Gastroesophageal sphincter (tissue), 4 donors: ENCODE data around the gene AXDND1. TPM values are rescaled to one million over a fixed set of nuclear protein-coding genes. Genes with fewer than 3 reads are reported as not detected.
"Not testable (repeated sequence)": the region's sequence is repeated elsewhere in the genome, so short reads cannot be mapped to it uniquely, and the experiment has no call there.

Experiments used
- ATAC-seq: fragments of 150-250 bp; one replicate; pipeline ENCODE4 v1.9.1; 2016; ENCODE audit warnings: mild to moderate bottlenecking, moderate library complexity
- H3K27ac ChIP-seq, 4 donors: fragments of 200-600 bp; sonication (generic) in 3 of 4; 1 replicate in 3 of 4; 2 replicates in 1 of 4; pipeline ENCODE4 v1.5.1; 2016 to 2019
- H3K27me3 ChIP-seq: fragments of 200-600 bp; sonication (generic); one replicate; pipeline ENCODE4 v1.5.1; 2019
- H3K36me3 ChIP-seq, 2 donors: fragments of 200-600 bp; sonication (generic); one replicate each; pipeline ENCODE4 v1.5.1; 2019; ENCODE audit warnings: control low read depth in 1 of 2
- H3K4me1 ChIP-seq, 3 donors: fragments of 200-600 bp; sonication (generic); 1 replicate in 2 of 3; 2 replicates in 1 of 3; pipeline ENCODE4 v1.5.1; 2016 to 2019; ENCODE audit warnings: control low read depth in 2 of 3
- H3K4me3 ChIP-seq, 2 donors: fragments of 200-600 bp; sonication (generic); one replicate each; pipeline ENCODE4 v1.5.1; 2019; ENCODE audit warnings: mild to moderate bottlenecking in 1 of 2, moderate library complexity in 1 of 2
- H3K9me3 ChIP-seq, 3 donors: fragments of 200-600 bp; sonication (generic); one replicate each; pipeline ENCODE4 v1.5.1; 2017 to 2019; ENCODE audit warnings: control low read depth in 2 of 3
- CTCF ChIP-seq, 4 experiments: fragments of 200-600 bp in 2 of 4; fragments of 450-650 bp in 2 of 4; sonication (generic) in 1 of 4; IDR thresholded peaks; one replicate each; pipeline ENCODE4 v1.5.1; 2017 to 2019; ENCODE audit warnings: antibody characterized with exemption in 4 of 4, mild to moderate bottlenecking in 2 of 4, moderate library complexity in 2 of 4
- EP300 ChIP-seq: sonication (generic); formaldehyde crosslinking; IDR thresholded peaks from one replicate; pipeline ENCODE4 v1.6.1; 2017; ENCODE audit warnings: antibody characterized with exemption, mild to moderate bottlenecking
- POLR2A ChIP-seq, 2 donors: fragments of 450-650 bp; IDR thresholded peaks; one replicate each; pipeline ENCODE4 v1.6.1; 2017; ENCODE audit warnings: antibody characterized with exemption in 2 of 2, mild to moderate bottlenecking in 2 of 2, moderate library complexity in 1 of 2
- POLR2AphosphoS5 ChIP-seq: sonication (generic); formaldehyde crosslinking; IDR thresholded peaks from one replicate; pipeline ENCODE4 v1.6.1; 2017; ENCODE audit warnings: antibody characterized with exemption
- WGBS, 2 donors: methylation state at CpG; one replicate each; pipeline ENCODE4 v1.1.5; 2018; ENCODE audit warnings: low coverage in 1 of 2; 5-methylcytosine and 5-hydroxymethylcytosine counted together
- total RNA-seq, 4 donors: library from RNA; depleted of rRNA; stranded (reverse); fragments of >200 nt; gene quantifications; one replicate each; pipeline ENCODE4 v1.1.0, GENCODE V29; 2016

The AXDND1 gene
- total RNA-seq, 4 donors from 2014 or later, result 0.13 to 1.2 TPM; not detected in 2

GRCh38 chr1:179384027-179384426 is 18.3 kb downstream of the AXDND1 start:
- Histone ChIP-seq H3K27ac (no peak overlapping the region), H3K4me1 (no peaks in the 10 kb centered on the region), H3K36me3 (no peaks in the 10 kb centered on the region), H3K27me3 (no peaks in the 10 kb centered on the region), H3K9me3 (no peaks in the 10 kb centered on the region), H3K4me3 (no peak overlapping the region)
- ATAC-seq, result no peak
- no peak for TF ChIP-seq EP300
- TF ChIP-seq CTCF (IDR thresholded peaks at IDR 0.05), result no peak
- TF ChIP-seq POLR2A (IDR thresholded peaks at IDR 0.05), result no peak
- TF ChIP-seq POLR2AphosphoS5, result no peak
- WGBS, 2 donors, result 60 to 73% methylated on average over 1 of the region's 1 CpG

GRCh38 chr1:179385510-179385909 is 19.7 kb downstream of the AXDND1 start:
- Histone ChIP-seq H3K9me3 (no peaks in the 10 kb centered on the region), H3K4me3 (no peak overlapping the region), H3K27ac (no peak overlapping the region), H3K27me3 (no peaks in the 10 kb centered on the region), H3K36me3 (no peaks in the 10 kb centered on the region), H3K4me1 (no peaks in the 10 kb centered on the region)
- 100% methylated on average over 1 of the region's 1 CpG; no CpG with 5 or more reads in 1 of the 2 donors for WGBS, 2 donors
- no peak for TF ChIP-seq POLR2AphosphoS5
- no peak for TF ChIP-seq EP300
- no peak for TF ChIP-seq CTCF (IDR thresholded peaks at IDR 0.05)
- TF ChIP-seq POLR2A (IDR thresholded peaks at IDR 0.05), result no peak
- ATAC-seq, result no peak

GRCh38 chr1:179393721-179394120 is 27.9 kb downstream of the AXDND1 start:
- Histone ChIP-seq H3K4me3 (no peak overlapping the region), H3K27ac (no peak overlapping the region), H3K4me1 (no peaks in the 10 kb centered on the region), H3K36me3 (no peaks in the 10 kb centered on the region), H3K27me3 (peaks cover 4% of the 10 kb centered on the region), H3K9me3 (peaks cover 0 to 11% (median 0%) of the 10 kb centered on the region in 3 donors)
- no peak for TF ChIP-seq EP300
- no peak for TF ChIP-seq CTCF (IDR thresholded peaks at IDR 0.05)
- no peak for TF ChIP-seq POLR2A (IDR thresholded peaks at IDR 0.05)
- TF ChIP-seq POLR2AphosphoS5, result no peak
- no peak for ATAC-seq
- WGBS, 2 donors, result 81 to 100% methylated on average over 2 to 3 of the region's 3 CpGs

- not testable (repeated sequence) for H3K4me1 ChIP-seq, H3K27me3 ChIP-seq, ATAC-seq, H3K27ac ChIP-seq, H3K4me3 ChIP-seq, H3K36me3 ChIP-seq, H3K9me3 ChIP-seq
- 81% methylated on average over 2 of the region's 2 CpGs; no CpG with 5 or more reads in 1 of the 2 donors for WGBS, 2 donors
These were observed 33.6 kb downstream of the AXDND1 start for GRCh38 chr1:179399399-179399798.

GRCh38 chr1:179417760-179418159 is 52.0 kb downstream of the AXDND1 start:
- H3K4me3 ChIP-seq, H3K36me3 ChIP-seq, H3K9me3 ChIP-seq, H3K27ac ChIP-seq, H3K27me3 ChIP-seq, ATAC-seq, H3K4me1 ChIP-seq: not testable (repeated sequence)
- WGBS, 2 donors, result no CpG with 5 or more reads among the region's 3 CpGs

- ATAC-seq, H3K4me3 ChIP-seq, H3K27me3 ChIP-seq, H3K27ac ChIP-seq, H3K4me1 ChIP-seq, H3K36me3 ChIP-seq: not testable (repeated sequence)
- peaks cover 0 to 11% (median 0%) of the 10 kb centered on the region in 3 donors for H3K9me3 ChIP-seq
- WGBS, 2 donors, result no CpG with 5 or more reads among the region's 32 CpGs
These were observed 52.9 kb downstream of the AXDND1 start for GRCh38 chr1:179418706-179419105.

- ATAC-seq, result no peak
- TF ChIP-seq CTCF (IDR thresholded peaks at IDR 0.05) (no peak), POLR2AphosphoS5 (no peak), EP300 (no peak), POLR2A (IDR thresholded peaks at IDR 0.05) (no peak)
- Histone ChIP-seq H3K36me3 (no peaks in the 10 kb centered on the region), H3K27me3 (no peaks in the 10 kb centered on the region), H3K9me3 (peaks cover 0 to 32% (median 0%) of the 10 kb centered on the region in 3 donors), H3K4me1 (no peaks in the 10 kb centered on the region), H3K27ac (no peak overlapping the region), H3K4me3 (no peak overlapping the region)
- 86% methylated on average over 2 of the region's 2 CpGs; no CpG with 5 or more reads in 1 of the 2 donors for WGBS, 2 donors
These were observed 58.8 kb downstream of the AXDND1 start for GRCh38 chr1:179424610-179425009.
